Uterus (tissue), 4 donors: Measurements from ENCODE around the gene FBXO21. TPM values are rescaled to one million over a fixed set of nuclear protein-coding genes. Genes with fewer than 3 reads are reported as not detected.

ENCODE experiments used
- DNase-seq, 2 donors: peaks; one replicate each; pipeline ENCODE4 v3.0.0-alpha.2; 2019 to 2020
- H3K27ac ChIP-seq, 2 donors: fragments of 200-600 bp; sonication (generic); 1 replicate in 1 of 2; 2 replicates in 1 of 2; pipeline ENCODE4 v1.5.1; 2016 to 2018
- H3K27me3 ChIP-seq, 2 donors: fragments of 200-600 bp; sonication (generic); one replicate each; pipeline ENCODE4 v1.5.1; 2018 to 2019; ENCODE audit warnings: control low read depth in 1 of 2
- H3K36me3 ChIP-seq, 2 donors: fragments of 200-600 bp; sonication (generic); one replicate each; pipeline ENCODE4 v1.5.1; 2019; ENCODE audit warnings: control low read depth in 1 of 2
- H3K4me1 ChIP-seq, 2 donors: fragments of 200-600 bp; sonication (generic); one replicate each; pipeline ENCODE4 v1.5.1; 2018 to 2019; ENCODE audit warnings: control low read depth in 1 of 2
- H3K4me3 ChIP-seq, 2 donors: fragments of 200-600 bp; sonication (generic); 1 replicate in 1 of 2; 2 replicates in 1 of 2; pipeline ENCODE4 v1.5.1; 2018 to 2019; ENCODE audit warnings: mild to moderate bottlenecking in 1 of 2
- H3K9me3 ChIP-seq, 2 donors: fragments of 200-600 bp; sonication (generic); one replicate each; pipeline ENCODE4 v1.5.1; 2019; ENCODE audit warnings: control low read depth in 1 of 2
- POLR2A ChIP-seq, 2 donors: fragments of 450-650 bp; IDR thresholded peaks; one replicate each; pipeline ENCODE4 v1.6.1; 2016; ENCODE audit warnings: antibody characterized with exemption in 2 of 2, mild to moderate bottlenecking in 1 of 2, moderate library complexity in 1 of 2
- intact Hi-C: fragments of 100-400 bp; cut with DNase I; formaldehyde crosslinking; loops from one replicate; pipeline ENCODE4 v1.15.1; 2023; ENCODE audit warnings: low total_unique reads
- total RNA-seq, 4 donors: library from RNA; depleted of rRNA in 3 of 4; stranded (reverse); fragments of >200 nt in 3 of 4; gene quantifications; one replicate each; pipeline versions ENCODE4 v1.1.0 to v1.2.4, GENCODE V29; 2014 to 2023
- TF ChIP-seq, protein P1 (sequence below), 4 experiments: fragments of 200-600 bp in 2 of 4; fragments of 450-650 bp in 2 of 4; sonication (generic) in 2 of 4; IDR thresholded peaks; one replicate each; pipeline ENCODE4 v1.5.1; 2016 to 2019; ENCODE audit warnings: antibody characterized with exemption in 4 of 4, mild to moderate bottlenecking in 2 of 4, moderate library complexity in 1 of 4
- donor health status: DM: yes; HTN: yes; CAD: no.

The FBXO21 gene
- total RNA-seq, 4 donors from 2014 or later, result 66.2 to 152 (median 90.0) TPM

DNA sequence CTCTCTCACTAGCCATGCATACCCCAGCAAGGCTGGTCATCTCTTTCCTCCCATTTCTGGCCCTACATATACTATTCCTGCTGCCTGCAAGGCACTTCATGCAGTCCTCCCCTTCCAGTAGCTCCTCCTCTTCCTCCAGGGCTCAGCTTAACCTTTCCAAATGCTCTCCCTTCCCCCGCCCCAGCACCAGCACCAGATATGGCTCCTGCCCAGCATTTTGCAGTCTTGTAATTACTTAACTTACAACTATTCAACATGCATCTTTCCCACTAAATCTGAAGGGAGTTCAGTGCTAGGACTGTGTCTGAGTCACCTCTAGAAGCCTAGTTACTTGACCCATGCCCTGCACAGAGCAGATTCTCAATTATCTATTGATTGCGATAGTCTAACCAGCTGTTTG, 1.8 kb upstream of the FBXO21 start:
- Histone ChIP-seq H3K4me3 (no peak overlapping the region), H3K27me3 (no peaks in the 10 kb centered on the region), H3K4me1 (no peaks in the 10 kb centered on the region), H3K27ac (no peak overlapping the region), H3K9me3 (no peaks in the 10 kb centered on the region), H3K36me3 (no peaks in the 10 kb centered on the region)
- no peak for DNase-seq
- TF ChIP-seq, protein P1, sequence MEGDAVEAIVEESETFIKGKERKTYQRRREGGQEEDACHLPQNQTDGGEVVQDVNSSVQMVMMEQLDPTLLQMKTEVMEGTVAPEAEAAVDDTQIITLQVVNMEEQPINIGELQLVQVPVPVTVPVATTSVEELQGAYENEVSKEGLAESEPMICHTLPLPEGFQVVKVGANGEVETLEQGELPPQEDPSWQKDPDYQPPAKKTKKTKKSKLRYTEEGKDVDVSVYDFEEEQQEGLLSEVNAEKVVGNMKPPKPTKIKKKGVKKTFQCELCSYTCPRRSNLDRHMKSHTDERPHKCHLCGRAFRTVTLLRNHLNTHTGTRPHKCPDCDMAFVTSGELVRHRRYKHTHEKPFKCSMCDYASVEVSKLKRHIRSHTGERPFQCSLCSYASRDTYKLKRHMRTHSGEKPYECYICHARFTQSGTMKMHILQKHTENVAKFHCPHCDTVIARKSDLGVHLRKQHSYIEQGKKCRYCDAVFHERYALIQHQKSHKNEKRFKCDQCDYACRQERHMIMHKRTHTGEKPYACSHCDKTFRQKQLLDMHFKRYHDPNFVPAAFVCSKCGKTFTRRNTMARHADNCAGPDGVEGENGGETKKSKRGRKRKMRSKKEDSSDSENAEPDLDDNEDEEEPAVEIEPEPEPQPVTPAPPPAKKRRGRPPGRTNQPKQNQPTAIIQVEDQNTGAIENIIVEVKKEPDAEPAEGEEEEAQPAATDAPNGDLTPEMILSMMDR (IDR thresholded peaks at IDR 0.05), result no peak
- TF ChIP-seq POLR2A (IDR thresholded peaks at IDR 0.05), result no peak
- intact Hi-C loops, result no loop called here

DNA sequence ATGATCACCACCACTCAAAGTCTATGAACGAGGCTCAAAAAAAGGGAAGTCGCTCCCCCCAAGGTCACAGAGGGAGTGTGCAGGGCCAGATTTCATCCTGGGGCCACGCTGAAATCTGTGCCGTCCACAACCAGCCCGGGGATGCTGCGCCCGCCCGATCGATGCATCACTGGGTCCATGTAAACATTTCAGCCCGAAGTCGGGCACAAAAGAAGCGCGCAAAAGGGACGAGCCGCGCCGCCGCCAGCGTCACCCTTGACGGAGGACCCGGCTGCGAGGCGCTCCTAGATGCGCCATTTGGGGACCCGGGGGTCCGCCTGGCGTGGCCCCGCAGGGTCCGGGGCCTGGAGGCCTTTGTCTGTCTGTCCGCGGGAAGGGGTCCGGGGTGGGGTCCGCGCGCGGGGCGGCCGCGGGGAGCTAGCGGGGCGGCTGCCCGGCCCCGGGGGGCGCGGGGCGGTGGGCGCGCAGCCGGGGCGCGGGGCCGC, 503 bp downstream of the FBXO21 start:
- Histone ChIP-seq H3K27ac (peak overlapping the region; percentile 75 to 87), H3K9me3 (no peaks in the 10 kb centered on the region), H3K4me1 (no peaks in the 10 kb centered on the region), H3K27me3 (no peaks in the 10 kb centered on the region), H3K36me3 (no peaks in the 10 kb centered on the region), H3K4me3 (peak overlapping the region; percentile 74 to 96)
- DNase-seq, result peak; percentile 25 to 28
- TF ChIP-seq POLR2A (IDR thresholded peaks at IDR 0.05), result no peak
- TF ChIP-seq, protein P1 (IDR thresholded peaks at IDR 0.05), result no peak
- intact Hi-C loops, result no loop called here

DNA sequence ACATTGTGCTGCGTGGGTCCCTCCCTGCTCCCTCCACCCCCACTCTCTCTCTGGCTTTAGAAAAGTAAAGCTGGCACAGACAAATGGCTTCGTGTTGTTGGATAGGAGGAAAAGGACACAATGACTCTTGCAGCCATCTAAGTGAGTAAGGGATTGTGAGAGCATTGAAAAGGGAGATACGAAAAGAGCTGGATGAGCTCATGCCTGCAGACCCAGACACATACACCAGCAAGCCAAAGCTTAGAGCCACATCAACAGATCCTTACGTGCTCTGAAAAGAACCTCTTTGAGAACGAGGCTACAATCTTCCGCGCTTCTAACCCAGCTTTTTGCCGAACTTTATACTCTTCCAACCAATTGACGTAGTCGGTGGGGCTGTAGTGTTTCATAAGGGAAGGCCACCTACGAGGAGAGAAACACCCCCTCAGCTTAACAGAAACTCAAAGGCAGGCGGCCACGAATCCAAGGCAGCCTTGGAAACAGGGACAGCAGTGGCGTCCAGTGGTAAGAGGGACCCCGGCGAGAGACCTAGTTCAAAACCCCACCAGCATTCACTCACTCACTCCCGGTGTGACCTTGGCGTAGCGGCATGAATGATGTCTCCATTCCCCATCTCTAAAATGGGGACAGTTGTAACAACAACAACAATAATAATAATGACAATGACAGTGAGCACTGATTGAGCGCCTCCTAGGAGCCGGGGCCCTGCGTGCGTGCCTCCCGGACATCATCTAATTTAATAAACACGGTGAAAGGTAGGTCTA, 1.1 kb downstream of the FBXO21 start:
- intact Hi-C loops, result no loop called here
- Histone ChIP-seq H3K36me3 (no peaks in the 10 kb centered on the region), H3K4me1 (no peaks in the 10 kb centered on the region), H3K27me3 (no peaks in the 10 kb centered on the region), H3K4me3 (peak overlapping the region; percentile 74 to 96), H3K9me3 (no peaks in the 10 kb centered on the region), H3K27ac (peak overlapping the region; percentile 75 to 87)
- TF ChIP-seq, protein P1 (IDR thresholded peaks at IDR 0.05), result no peak
- no peak for TF ChIP-seq POLR2A (IDR thresholded peaks at IDR 0.05)
- DNase-seq, result peak in 1 of 2 donors; percentile 18

DNA sequence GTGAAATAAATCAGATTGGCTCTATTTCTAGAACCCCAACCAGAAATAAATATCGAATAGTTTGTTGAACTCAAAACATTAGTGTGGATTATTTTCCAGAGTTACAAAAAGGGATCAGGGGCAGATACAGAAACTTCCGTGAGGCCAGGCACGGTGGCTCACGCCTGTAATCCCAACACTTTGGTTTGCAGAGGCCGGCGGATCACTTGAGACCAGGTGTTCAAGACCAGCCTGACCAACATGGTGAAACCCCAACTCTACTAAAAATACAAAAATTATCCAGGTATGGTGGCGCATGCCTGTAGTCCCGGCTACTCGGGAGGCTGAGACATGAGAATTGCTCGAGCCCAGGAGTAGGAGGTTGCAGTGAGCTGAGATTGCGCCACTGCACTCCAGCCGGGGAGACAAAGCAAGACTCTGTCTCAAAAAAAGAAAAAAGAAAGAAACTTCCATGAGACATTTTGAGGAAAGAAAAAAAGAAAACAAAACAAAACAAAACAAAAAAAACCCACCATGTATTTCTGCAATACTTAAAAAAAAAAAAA, 2.1 kb downstream of the FBXO21 start:
- H3K4me1 ChIP-seq, result no peaks in the 10 kb centered on the region
- peak overlapping the region in 1 of 2 donors; percentile 96 for H3K4me3 ChIP-seq
- H3K27ac ChIP-seq, result no peak overlapping the region
- H3K36me3 ChIP-seq, result no peaks in the 10 kb centered on the region
- intact Hi-C loops, result no loop called here
- no peaks in the 10 kb centered on the region for H3K27me3 ChIP-seq
- TF ChIP-seq, protein P1 (IDR thresholded peaks at IDR 0.05), result no peak
- TF ChIP-seq POLR2A (IDR thresholded peaks at IDR 0.05), result no peak
- no peaks in the 10 kb centered on the region for H3K9me3 ChIP-seq
- DNase-seq, result no peak

DNA sequence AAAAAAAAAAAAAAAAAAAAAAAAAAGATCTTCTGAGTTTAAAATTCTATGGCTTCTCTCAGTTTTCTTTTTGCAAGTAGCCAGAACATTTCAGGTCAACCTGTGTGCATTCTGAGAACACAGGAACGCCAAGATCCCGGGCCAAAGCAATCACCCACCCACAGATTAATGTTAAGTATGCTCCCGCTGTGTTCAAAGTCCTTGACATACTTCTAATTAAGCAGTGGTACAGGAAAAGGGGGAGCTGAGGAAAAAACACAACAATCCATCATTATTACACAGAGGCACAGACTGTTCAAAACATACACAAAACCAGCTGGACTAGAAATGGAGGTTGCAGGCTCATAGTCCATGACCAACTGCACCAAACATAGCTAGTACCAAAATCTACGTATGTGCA, 2.8 kb downstream of the FBXO21 start:
- Histone ChIP-seq H3K36me3 (no peaks in the 10 kb centered on the region), H3K4me1 (no peaks in the 10 kb centered on the region), H3K9me3 (no peaks in the 10 kb centered on the region), H3K27ac (no peak overlapping the region), H3K4me3 (no peak overlapping the region), H3K27me3 (no peaks in the 10 kb centered on the region)
- intact Hi-C loops, result no loop called here
- no peak for DNase-seq
- TF ChIP-seq POLR2A (IDR thresholded peaks at IDR 0.05), result no peak
- TF ChIP-seq, protein P1 (IDR thresholded peaks at IDR 0.05), result no peak
